HCT116 (cell line): ENCODE data around the gene FARP1. TPM values are rescaled to one million over a fixed set of nuclear protein-coding genes. Genes with fewer than 3 reads are reported as not detected.

Experiments used
- ATAC-seq: fragments of 200-7000 bp; cut with Tn5 transposase; 2 replicates; pipeline ENCODE4 v1.9.1; 2020; ENCODE audit warnings: mild to moderate bottlenecking, moderate library complexity
- BruUV-seq: library from RNA; stranded (reverse); fragments of 400-500 nt; replicated peaks from 2 replicates; lab custom pipeline; 2021; lab: Mats Ljungman, UMichigan
- CTCF ChIA-PET: fragments of 300-600 bp; sonication (Branson Sonifier 250); formaldehyde crosslinking; loops from one replicate; lab custom pipeline; 2021; ENCODE audit warnings: antibody characterized with exemption; lab: Charles Lee
- POLR2A ChIA-PET: fragments of 300-600, 350-600 bp; sonication (Branson Sonifier 250); formaldehyde crosslinking; loops from one replicate; lab custom pipeline; 2021; ENCODE audit warnings: antibody characterized with exemption; lab: Charles Lee
- RAD21 ChIA-PET, 2 experiments: fragments of 300-600 bp; sonication (Branson Sonifier 250); formaldehyde crosslinking; loops; one replicate each; lab custom pipeline; 2023; ENCODE audit warnings: low total read pairs in 2 of 2; ENCODE audit not compliant: uncharacterized antibody in 2 of 2, unreplicated experiment in 2 of 2, low non-redundant PET in 1 of 2; lab: Charles Lee
- DNase-seq: peaks from one replicate; pipeline ENCODE4 v3.0.0-alpha.2; 2010; ENCODE audit warnings: low read depth, low spot score
- H2AFZ ChIP-seq: fragments of 200-600 bp; shearing (Covaris generic), sonication (generic); 2 replicates; pipeline ENCODE4 v1.6.1; 2017; ENCODE audit warnings: low read depth, mixed run types, mixed read lengths, antibody characterized with exemption, low read length; ENCODE audit not compliant: poor library complexity, severe bottlenecking
- H3K27ac ChIP-seq: 2 replicates; pipeline ENCODE4 v1.5.1; 2012; ENCODE audit warnings: low read depth, low read length
- H3K27me3 ChIP-seq: fragments of 200-600 bp; sonication (generic); 2 replicates; pipeline ENCODE4 v1.6.1; 2016; ENCODE audit warnings: mixed run types, low read length, mixed read lengths; ENCODE audit not compliant: insufficient read depth
- H3K36me3 ChIP-seq, 2 experiments: fragments of 200-500 bp in 1 of 2; fragments of 200-600 bp in 1 of 2; sonication (Bioruptor generic) in 1 of 2; sonication (generic) in 1 of 2; 2 replicates each; pipeline versions ENCODE4 v1.5.1 to v1.6.1; 2014 to 2016; ENCODE audit warnings: low read length in 2 of 2, inconsistent platforms in 1 of 2, mixed read lengths in 1 of 2, mixed run types in 1 of 2; ENCODE audit not compliant: insufficient read depth in 2 of 2, control insufficient read depth in 1 of 2
- H3K4me1 ChIP-seq, 2 experiments: fragments of 200-600 bp in 1 of 2; sonication (generic) in 1 of 2; 2 replicates each; pipeline versions ENCODE4 v1.5.1 to v1.6.1; 2012 to 2017; ENCODE audit warnings: low read length in 2 of 2, inconsistent platforms in 1 of 2, mild to moderate bottlenecking in 1 of 2, mixed read lengths in 1 of 2, mixed run types in 1 of 2, moderate library complexity in 1 of 2; ENCODE audit not compliant: insufficient read depth in 2 of 2, control insufficient read depth in 1 of 2
- H3K4me2 ChIP-seq: fragments of 200-600 bp; sonication (generic); 2 replicates; pipeline ENCODE4 v1.6.1; 2017; ENCODE audit warnings: mixed run types, low read length, mixed read lengths
- H3K4me3 ChIP-seq, 2 experiments: fragments of 200-600 bp in 1 of 2; sonication (generic) in 1 of 2; replicated peaks in 1 of 2; 2 replicates each; pipeline ENCODE4 v1.5.1; 2011 to 2016; ENCODE audit warnings: low read length in 2 of 2, control low read depth in 1 of 2, low read depth in 1 of 2, mild to moderate bottlenecking in 1 of 2, mixed read lengths in 1 of 2, mixed run types in 1 of 2
- H3K79me2 ChIP-seq: fragments of 200-600 bp; sonication (generic); 2 replicates; pipeline ENCODE4 v1.6.1; 2017; ENCODE audit warnings: mild to moderate bottlenecking, mixed run types, low read length, moderate library complexity, mixed read lengths; ENCODE audit not compliant: insufficient read depth
- H3K9ac ChIP-seq: fragments of 200-600 bp; sonication (generic); 2 replicates; pipeline ENCODE4 v1.6.1; 2016; ENCODE audit warnings: low read length, mixed read lengths
- H3K9me2 ChIP-seq: fragments of 200-600 bp; sonication (generic), shearing (Covaris generic); 2 replicates; pipeline ENCODE4 v1.6.1; 2017; ENCODE audit warnings: mixed run types, mild to moderate bottlenecking, moderate library complexity; ENCODE audit not compliant: insufficient read depth
- H3K9me3 ChIP-seq, 2 experiments: fragments of 200-500 bp in 1 of 2; fragments of 200-600 bp in 1 of 2; sonication (Bioruptor generic) in 1 of 2; sonication (generic) in 1 of 2; 2 replicates each; pipeline ENCODE4 v1.6.1; 2014 to 2017; ENCODE audit warnings: low read length in 2 of 2, mixed read lengths in 2 of 2, inconsistent platforms in 1 of 2, low read depth in 1 of 2, mild to moderate bottlenecking in 1 of 2, mixed run types in 1 of 2, moderate library complexity in 1 of 2; ENCODE audit not compliant: control insufficient read depth in 1 of 2, insufficient read depth in 1 of 2
- H4K20me1 ChIP-seq: fragments of 200-600 bp; sonication (generic), shearing (Covaris generic); 2 replicates; pipeline ENCODE4 v1.6.1; 2017; ENCODE audit warnings: mixed run types, mild to moderate bottlenecking, moderate library complexity; ENCODE audit not compliant: insufficient read depth
- EGR1 ChIP-seq: IDR thresholded peaks from 2 replicates; pipeline ENCODE4 v1.6.1; 2012; ENCODE audit warnings: low read depth
- JUND ChIP-seq: IDR thresholded peaks from 2 replicates; pipeline ENCODE4 v1.6.1; 2012
- SRF ChIP-seq: IDR thresholded peaks from 2 replicates; pipeline ENCODE4 v1.6.1; 2012; ENCODE audit warnings: low read depth
- YY1 ChIP-seq: IDR thresholded peaks from 2 replicates; pipeline ENCODE4 v1.6.1; 2011; ENCODE audit warnings: low read length, low read depth, moderate library complexity, mild to moderate bottlenecking; ENCODE audit not compliant: insufficient replicate concordance; ENCODE audit errors: extremely low read depth
- ZFX ChIP-seq: fragments of 450-650 bp; IDR thresholded peaks from 2 replicates; pipeline ENCODE4 v1.6.1; 2017
- ZNF274 ChIP-seq: fragments of 200-500 bp; sonication (Bioruptor generic); IDR thresholded peaks from 2 replicates; pipeline ENCODE4 v1.6.1; 2014; ENCODE audit warnings: mild to moderate bottlenecking, low read depth, low read length, inconsistent platforms
- intact Hi-C: fragments of 100-400 bp; cut with micrococcal nuclease; formaldehyde crosslinking; loops from 2 replicates; pipeline ENCODE4 v1.10.0; 2022
- total RNA-seq: library from RNA; stranded (reverse); gene quantifications from one replicate; pipeline ENCODE4 v1.2.1, GENCODE V29; 2021; ENCODE audit not compliant: unreplicated experiment
- TF ChIP-seq, protein P1 (sequence below): IDR thresholded peaks from 2 replicates; pipeline ENCODE4 v1.6.1; 2011; ENCODE audit warnings: mild to moderate bottlenecking, low read length, moderate library complexity; ENCODE audit not compliant: insufficient replicate concordance; ENCODE audit errors: extremely low read depth

Gene FARP1
- total RNA-seq, 1 experiment from 2014 or later, result 30.5 TPM

DNA sequence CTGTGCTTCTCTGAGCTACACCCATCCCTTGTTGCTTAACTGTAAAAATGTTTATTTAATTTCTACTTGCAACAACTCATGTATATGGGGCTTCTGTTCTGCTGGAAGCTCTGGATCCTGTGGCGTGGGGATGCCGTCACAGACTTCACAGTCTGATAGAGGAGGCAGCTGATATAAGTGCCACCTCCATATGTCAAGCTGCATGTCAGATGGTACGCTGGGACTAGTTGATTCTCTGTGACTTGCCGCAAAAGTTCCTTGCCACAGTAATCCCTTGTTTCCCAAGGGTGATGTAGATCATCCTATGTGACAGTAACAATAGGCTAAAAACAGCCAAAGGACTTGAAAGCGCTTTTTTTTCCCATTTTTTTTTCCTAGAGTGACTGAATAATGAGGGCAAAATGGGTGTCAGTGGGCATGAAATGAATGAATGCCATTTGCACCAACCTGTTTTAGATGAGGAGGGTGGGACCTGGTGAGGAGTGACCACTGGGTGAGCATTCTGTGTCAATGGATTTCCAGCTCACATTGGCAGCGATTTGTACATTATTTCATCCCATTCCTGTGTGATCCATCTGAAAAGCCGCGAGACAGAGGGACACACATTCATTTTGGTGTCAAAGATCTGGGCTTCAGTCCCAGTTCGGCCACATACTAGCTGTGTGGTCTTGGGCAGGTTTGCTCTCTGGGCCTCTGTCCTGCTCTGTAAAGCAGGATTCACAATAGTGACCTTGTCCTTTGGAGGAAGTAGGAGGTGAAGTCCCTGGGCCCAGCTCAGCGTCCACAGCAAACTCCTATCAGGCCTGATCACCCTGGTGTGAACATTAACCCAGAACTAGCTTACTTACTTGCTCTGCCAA, 123.0 kb downstream of the FARP1 start:
- no peak for TF ChIP-seq YY1
- no peak for TF ChIP-seq JUND
- TF ChIP-seq ZFX, result no peak
- TF ChIP-seq ZNF274, result no peak
- TF ChIP-seq, protein P1, sequence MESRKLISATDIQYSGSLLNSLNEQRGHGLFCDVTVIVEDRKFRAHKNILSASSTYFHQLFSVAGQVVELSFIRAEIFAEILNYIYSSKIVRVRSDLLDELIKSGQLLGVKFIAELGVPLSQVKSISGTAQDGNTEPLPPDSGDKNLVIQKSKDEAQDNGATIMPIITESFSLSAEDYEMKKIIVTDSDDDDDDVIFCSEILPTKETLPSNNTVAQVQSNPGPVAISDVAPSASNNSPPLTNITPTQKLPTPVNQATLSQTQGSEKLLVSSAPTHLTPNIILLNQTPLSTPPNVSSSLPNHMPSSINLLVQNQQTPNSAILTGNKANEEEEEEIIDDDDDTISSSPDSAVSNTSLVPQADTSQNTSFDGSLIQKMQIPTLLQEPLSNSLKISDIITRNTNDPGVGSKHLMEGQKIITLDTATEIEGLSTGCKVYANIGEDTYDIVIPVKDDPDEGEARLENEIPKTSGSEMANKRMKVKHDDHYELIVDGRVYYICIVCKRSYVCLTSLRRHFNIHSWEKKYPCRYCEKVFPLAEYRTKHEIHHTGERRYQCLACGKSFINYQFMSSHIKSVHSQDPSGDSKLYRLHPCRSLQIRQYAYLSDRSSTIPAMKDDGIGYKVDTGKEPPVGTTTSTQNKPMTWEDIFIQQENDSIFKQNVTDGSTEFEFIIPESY, result no peak
- TF ChIP-seq SRF, result no peak
- TF ChIP-seq EGR1, result no peak
- no TSS peak for BruUV-seq
- no peak overlapping the region for H3K27ac ChIP-seq
- ChIA-PET RAD21 (no interaction called here), CTCF (no interaction called here), POLR2A (no interaction called here)
- ATAC-seq, result no peak
- H4K20me1 ChIP-seq, result no peaks in the 10 kb centered on the region
- H3K4me1 ChIP-seq, result peaks cover 0 to 3% of the 10 kb centered on the region in 2 experiments; a peak in 1 of 4 replicates
- H3K79me2 ChIP-seq, result no peaks in the 10 kb centered on the region
- no peak for DNase-seq
- no peak overlapping the region for H3K9ac ChIP-seq
- H3K9me2 ChIP-seq, result no peaks in the 10 kb centered on the region
- no peaks in the 10 kb centered on the region for H3K27me3 ChIP-seq
- no peak overlapping the region for H3K4me3 ChIP-seq
- intact Hi-C loops, result no loop called here
- H3K9me3 ChIP-seq, result no peaks in the 10 kb centered on the region
- no peak overlapping the region for H2AFZ ChIP-seq
- H3K36me3 ChIP-seq, result no peaks in the 10 kb centered on the region
- H3K4me2 ChIP-seq, result no peak overlapping the region
